Brain microvascular endothelial cell (primary cell): Measurements from ENCODE around the gene ARHGAP42.
"Not testable (repeated sequence)": the region's sequence is repeated elsewhere in the genome, so short reads cannot be mapped to it uniquely, and the experiment has no call there.

Source experiments
- DNase-seq: peaks from one replicate; pipeline ENCODE4 v3.0.0-alpha.2; 2020
- H3K27ac ChIP-seq: fragments of 250-450 bp; sonication (Bioruptor Pico); 2 replicates; pipeline ENCODE4 v1.5.1; 2020; ENCODE audit warnings: mild to moderate bottlenecking, moderate library complexity
- H3K27me3 ChIP-seq: fragments of 250-450 bp; sonication (Bioruptor Pico); replicated peaks from 2 replicates; pipeline ENCODE4 v1.5.1; 2020; ENCODE audit warnings: mild to moderate bottlenecking
- H3K36me3 ChIP-seq: fragments of 250-450 bp; sonication (Bioruptor Pico); replicated peaks from 2 replicates; pipeline ENCODE4 v1.5.1; 2020; ENCODE audit warnings: mild to moderate bottlenecking
- H3K4me3 ChIP-seq: 2 replicates; pipeline ENCODE4 v1.5.1; 2011; ENCODE audit warnings: low read depth, mild to moderate bottlenecking, control low read depth, low read length, moderate library complexity
- in situ Hi-C: cut with HindIII; loops from 2 replicates; pipeline ENCODE4 v1.10.0; 2017; ENCODE audit warnings: low sequenced_read_pairs, low pct_ligation_motif_present
- TF ChIP-seq, protein P1 (sequence below): IDR thresholded peaks from 2 replicates; pipeline ENCODE4 v1.5.1; 2011; ENCODE audit warnings: low read depth, mild to moderate bottlenecking, moderate library complexity, low read length, control low read depth, inconsistent platforms; ENCODE audit errors: missing control alignments

Gene ARHGAP42

DNA sequence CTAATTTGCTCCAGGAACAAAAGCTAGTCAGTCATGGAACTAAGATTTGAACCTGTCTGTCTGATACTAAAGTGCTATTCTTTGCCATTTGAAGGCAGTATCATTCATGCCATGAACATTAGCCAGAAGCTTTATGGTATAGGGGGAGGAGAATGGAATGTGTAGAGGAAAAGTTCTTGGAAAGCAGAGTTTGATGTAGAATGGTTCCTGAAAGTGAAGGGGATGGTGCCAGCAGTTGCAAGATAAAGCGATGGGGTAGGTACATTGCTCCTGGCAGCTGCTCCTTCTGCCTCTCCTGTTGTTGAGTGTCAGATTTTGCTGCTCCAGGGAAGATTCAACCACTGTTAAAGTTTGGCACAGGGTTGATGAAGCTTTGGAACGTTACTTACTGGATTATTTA is 53.4 kb downstream of the ARHGAP42 start:
- in situ Hi-C loops = no loop called here
- TF ChIP-seq, protein P1, sequence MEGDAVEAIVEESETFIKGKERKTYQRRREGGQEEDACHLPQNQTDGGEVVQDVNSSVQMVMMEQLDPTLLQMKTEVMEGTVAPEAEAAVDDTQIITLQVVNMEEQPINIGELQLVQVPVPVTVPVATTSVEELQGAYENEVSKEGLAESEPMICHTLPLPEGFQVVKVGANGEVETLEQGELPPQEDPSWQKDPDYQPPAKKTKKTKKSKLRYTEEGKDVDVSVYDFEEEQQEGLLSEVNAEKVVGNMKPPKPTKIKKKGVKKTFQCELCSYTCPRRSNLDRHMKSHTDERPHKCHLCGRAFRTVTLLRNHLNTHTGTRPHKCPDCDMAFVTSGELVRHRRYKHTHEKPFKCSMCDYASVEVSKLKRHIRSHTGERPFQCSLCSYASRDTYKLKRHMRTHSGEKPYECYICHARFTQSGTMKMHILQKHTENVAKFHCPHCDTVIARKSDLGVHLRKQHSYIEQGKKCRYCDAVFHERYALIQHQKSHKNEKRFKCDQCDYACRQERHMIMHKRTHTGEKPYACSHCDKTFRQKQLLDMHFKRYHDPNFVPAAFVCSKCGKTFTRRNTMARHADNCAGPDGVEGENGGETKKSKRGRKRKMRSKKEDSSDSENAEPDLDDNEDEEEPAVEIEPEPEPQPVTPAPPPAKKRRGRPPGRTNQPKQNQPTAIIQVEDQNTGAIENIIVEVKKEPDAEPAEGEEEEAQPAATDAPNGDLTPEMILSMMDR = no peak
- H3K4me3 ChIP-seq = no peak overlapping the region

DNA sequence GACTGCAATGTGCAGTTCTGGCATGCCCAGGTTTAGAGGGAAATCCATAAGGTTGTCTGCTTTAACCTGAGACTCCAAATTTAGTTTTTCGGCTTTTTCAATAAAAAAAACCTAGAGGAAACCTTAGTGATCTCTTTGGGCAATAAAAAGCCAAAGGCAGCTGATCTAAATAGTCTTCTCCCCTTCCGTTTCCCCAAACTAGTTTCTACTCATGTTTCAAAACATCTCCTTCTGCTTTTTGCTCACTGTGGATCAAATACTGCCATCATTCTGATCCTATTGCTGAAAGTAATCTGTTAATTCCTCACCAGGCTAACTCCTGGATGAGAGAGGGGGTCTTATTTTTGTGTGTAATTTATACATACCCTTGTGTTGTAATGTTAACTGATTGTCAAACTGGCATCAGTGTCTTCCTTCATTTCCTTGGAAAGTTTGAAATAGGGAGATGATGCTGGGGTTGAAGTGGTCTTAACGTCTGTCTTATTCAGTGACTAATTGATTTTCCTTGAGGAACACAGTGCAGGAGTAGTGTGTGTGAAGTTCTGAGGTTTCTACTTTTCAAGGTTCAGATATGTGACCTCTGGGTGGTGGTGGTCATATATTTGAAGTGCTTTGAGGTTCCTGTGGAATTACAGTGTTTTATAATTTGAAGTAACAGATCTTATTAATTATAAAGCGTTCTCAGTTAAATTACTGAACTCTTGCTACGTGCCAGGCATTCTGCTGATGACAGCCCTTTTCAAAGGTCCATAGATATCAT is 55.0 kb downstream of the ARHGAP42 start:
- H3K27me3 ChIP-seq = no peaks in the 10 kb centered on the region
- TF ChIP-seq, protein P1 = no peak
- in situ Hi-C loops = no loop called here
- no peak for DNase-seq
- no peaks in the 10 kb centered on the region for H3K36me3 ChIP-seq
- H3K4me3 ChIP-seq = no peak overlapping the region
- H3K27ac ChIP-seq = no peak overlapping the region

More for the DNA sequence above, 53.4 kb downstream of the ARHGAP42 start:
- peak; percentile 31 for DNase-seq
- H3K27me3 ChIP-seq = no peaks in the 10 kb centered on the region
- H3K36me3 ChIP-seq = no peaks in the 10 kb centered on the region
- peak overlapping the region; percentile 75 for H3K27ac ChIP-seq

DNA sequence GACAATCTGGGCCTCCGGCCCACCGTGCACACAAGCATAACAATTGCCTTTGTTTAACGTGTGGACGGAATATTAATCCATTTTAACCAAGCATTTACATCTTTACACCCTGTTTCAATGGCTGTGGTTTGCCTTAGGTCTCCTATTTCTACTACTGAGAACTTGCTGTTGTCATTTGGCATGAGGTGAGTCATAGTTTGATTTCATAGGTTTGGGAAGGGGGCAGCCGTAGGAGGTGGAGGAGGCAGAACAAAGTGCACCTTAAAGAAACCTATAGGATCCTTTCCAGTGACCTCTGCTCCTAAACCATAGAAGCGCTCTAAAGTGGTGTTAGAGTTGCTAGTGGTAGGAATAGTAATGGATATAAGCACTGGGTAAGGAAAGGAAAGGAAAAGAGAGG is 59.4 kb downstream of the ARHGAP42 start:
- H3K36me3 ChIP-seq = no peaks in the 10 kb centered on the region
- TF ChIP-seq, protein P1 = no peak
- H3K27ac ChIP-seq = no peak overlapping the region
- in situ Hi-C loops = no loop called here
- H3K4me3 ChIP-seq = no peak overlapping the region
- no peak for DNase-seq
- no peaks in the 10 kb centered on the region for H3K27me3 ChIP-seq

DNA sequence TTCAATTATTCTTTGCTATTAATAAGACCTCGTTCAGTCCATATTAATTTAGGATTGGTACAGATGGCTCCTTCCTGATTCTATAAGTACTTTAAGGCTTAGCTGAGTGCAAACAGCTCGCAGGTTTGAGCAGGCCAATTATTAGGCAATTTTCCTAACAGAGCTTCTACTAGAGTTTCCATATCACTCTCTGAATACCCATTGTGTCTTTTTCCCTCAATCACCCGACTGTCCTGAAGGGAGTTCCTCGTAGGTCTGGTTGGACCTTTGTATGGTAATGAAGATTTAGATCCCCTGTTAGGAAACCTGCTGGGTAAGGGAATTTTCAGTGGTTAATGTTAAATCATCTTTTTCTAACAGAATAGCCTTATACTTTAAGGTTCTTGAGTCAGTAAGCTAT is 61.1 kb downstream of the ARHGAP42 start:
- TF ChIP-seq, protein P1 = no peak
- Histone ChIP-seq H3K27ac (no peak overlapping the region), H3K36me3 (no peaks in the 10 kb centered on the region), H3K4me3 (no peak overlapping the region), H3K27me3 (no peaks in the 10 kb centered on the region)
- in situ Hi-C loops = no loop called here
- DNase-seq = no peak

DNA sequence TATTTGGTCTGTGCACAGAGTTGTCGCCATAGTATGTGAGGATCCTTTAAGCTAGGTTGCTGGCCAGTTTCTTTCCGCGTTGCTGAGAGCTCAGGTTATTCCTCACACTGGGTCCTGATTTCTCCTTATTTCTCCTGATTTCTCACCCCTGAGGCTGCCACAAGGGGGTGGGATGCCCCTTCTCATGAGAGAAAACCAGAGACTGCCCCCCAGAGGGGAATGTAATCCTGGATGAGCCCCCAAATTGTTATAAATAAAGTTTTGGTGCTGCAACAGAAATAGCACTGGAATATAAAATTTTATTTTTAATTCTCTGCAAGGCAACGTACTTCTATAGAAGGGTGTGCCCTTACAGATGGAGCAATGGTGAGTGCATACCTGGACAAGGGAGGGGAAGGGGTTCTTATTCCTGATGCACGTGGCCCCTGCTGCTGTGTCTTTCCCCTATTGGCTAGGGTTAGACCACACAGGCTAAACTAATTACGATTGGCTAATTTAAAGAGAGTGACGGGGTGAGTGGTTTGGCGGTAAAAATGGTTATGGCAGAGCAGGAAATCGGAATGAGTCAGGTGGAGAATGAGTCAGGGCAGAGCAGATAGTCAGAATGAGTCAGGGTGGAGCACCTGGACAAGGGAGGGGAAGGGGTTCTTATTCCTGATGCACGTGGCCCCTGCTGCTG is 62.9 kb downstream of the ARHGAP42 start:
- H3K36me3 ChIP-seq, H3K27ac ChIP-seq, DNase-seq, in situ Hi-C loops, H3K27me3 ChIP-seq, H3K4me3 ChIP-seq: not testable (repeated sequence)

DNA sequence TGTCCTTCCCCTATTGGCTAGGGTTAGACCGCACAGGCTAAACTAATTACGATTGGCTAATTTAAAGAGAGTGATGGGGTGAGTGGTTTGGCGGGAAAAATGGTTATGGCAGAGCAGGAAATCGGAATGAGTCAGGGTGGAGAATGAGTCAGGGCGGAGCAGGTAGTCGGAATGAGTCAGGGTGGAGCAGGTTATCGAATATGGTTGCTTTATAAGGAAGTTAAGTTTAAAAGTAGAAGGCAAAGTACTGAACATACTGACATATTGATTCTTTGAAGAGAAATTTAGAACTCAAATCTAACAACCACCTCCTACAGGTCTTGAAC is 63.4 kb downstream of the ARHGAP42 start:
- H3K36me3 ChIP-seq, H3K4me3 ChIP-seq, H3K27me3 ChIP-seq, in situ Hi-C loops, DNase-seq, H3K27ac ChIP-seq: not testable (repeated sequence)
